ENCODE results near the gene RBMS3. TPM values are rescaled to one million over a fixed set of nuclear protein-coding genes. Genes with fewer than 3 reads are reported as not detected.

RBMS3 gene
- total RNA-seq, 1 donor from 2014 or later = 0.47 TPM

GRCh38 chr3:29618395-29619282, 337.8 kb downstream of the RBMS3 start:
- Histone ChIP-seq H4K20me1 (ENCODE audit: low read depth) (no peaks in the 10 kb centered on the region), H3K4me1 (no peaks in the 10 kb centered on the region), H3K4me2 (no peak overlapping the region), H3K4me3 (no peak overlapping the region), H3K27me3 (no peaks in the 10 kb centered on the region), H3K27ac (no peak overlapping the region), H3K9me3 (ENCODE audit: low read depth) (no peaks in the 10 kb centered on the region), H3F3A (ENCODE audit: low read depth) (no peaks in the 10 kb centered on the region), H3K9ac (no peak overlapping the region), H3K79me2 (ENCODE audit: low read depth) (no peaks in the 10 kb centered on the region), H3K36me3 (no peaks in the 10 kb centered on the region), H2AFZ (replicated peaks) (no peak overlapping the region)
- Mint-ChIP-seq H3K4me1 (peaks cover 8% of the 10 kb centered on the region), H3K9me3 (no peaks in the 10 kb centered on the region), H3K4me3 (no peak overlapping the region), H3K27me3 (ENCODE audit: insufficient read depth, low read depth) (no peaks in the 10 kb centered on the region), H3K36me3 (no peaks in the 10 kb centered on the region), H3K27ac (no peak overlapping the region)
- no peak for DNase-seq (ENCODE audit: low spot score)
- no peak for TF ChIP-seq EZH2phosphoT487 (IDR thresholded peaks at IDR 0.05)
- TF ChIP-seq CTCF (IDR thresholded peaks at IDR 0.05) = no peak
- TF ChIP-seq EZH2 (IDR thresholded peaks at IDR 0.05) = no peak

GRCh38 chr3:29619676-29620075, 338.8 kb downstream of the RBMS3 start:
- no peaks in the 10 kb centered on the region for H3K79me2 ChIP-seq (ENCODE audit: low read depth)
- H3K36me3 Mint-ChIP-seq = no peaks in the 10 kb centered on the region

GRCh38 chr3:29627136-29628117, 346.6 kb downstream of the RBMS3 start:
- Histone ChIP-seq H3K27ac (no peak overlapping the region), H3K27me3 (no peaks in the 10 kb centered on the region), H3K4me1 (peaks cover 16% of the 10 kb centered on the region), H3K36me3 (no peaks in the 10 kb centered on the region), H3K9me3 (ENCODE audit: low read depth) (no peaks in the 10 kb centered on the region), H2AFZ (replicated peaks) (no peak overlapping the region), H3K4me3 (no peak overlapping the region), H3K9ac (no peak overlapping the region), H4K20me1 (ENCODE audit: low read depth) (no peaks in the 10 kb centered on the region), H3K79me2 (ENCODE audit: low read depth) (no peaks in the 10 kb centered on the region), H3F3A (ENCODE audit: low read depth) (no peaks in the 10 kb centered on the region), H3K4me2 (no peak overlapping the region)
- TF ChIP-seq EZH2phosphoT487 (IDR thresholded peaks at IDR 0.05) (no peak), EZH2 (IDR thresholded peaks at IDR 0.05) (no peak), CTCF (IDR thresholded peaks at IDR 0.05) (no peak)
- Mint-ChIP-seq H3K27ac (no peak overlapping the region), H3K27me3 (ENCODE audit: insufficient read depth, low read depth) (no peaks in the 10 kb centered on the region), H3K9me3 (no peaks in the 10 kb centered on the region), H3K4me1 (peaks cover 4% of the 10 kb centered on the region), H3K4me3 (no peak overlapping the region), H3K36me3 (no peaks in the 10 kb centered on the region)
- no peak for DNase-seq (ENCODE audit: low spot score)

More at GRCh38 chr3:29619676-29620075, 338.8 kb downstream of the RBMS3 start:
- Histone ChIP-seq H3K9me3 (ENCODE audit: low read depth) (no peaks in the 10 kb centered on the region), H3K36me3 (no peaks in the 10 kb centered on the region), H4K20me1 (ENCODE audit: low read depth) (no peaks in the 10 kb centered on the region), H3K27me3 (no peaks in the 10 kb centered on the region), H3K9ac (no peak overlapping the region), H3K4me3 (no peak overlapping the region), H3F3A (ENCODE audit: low read depth) (no peaks in the 10 kb centered on the region), H3K27ac (no peak overlapping the region), H2AFZ (replicated peaks) (no peak overlapping the region), H3K4me1 (no peaks in the 10 kb centered on the region), H3K4me2 (no peak overlapping the region)
- Mint-ChIP-seq H3K4me3 (no peak overlapping the region), H3K9me3 (no peaks in the 10 kb centered on the region), H3K27me3 (ENCODE audit: insufficient read depth, low read depth) (no peaks in the 10 kb centered on the region), H3K4me1 (peaks cover 8% of the 10 kb centered on the region), H3K27ac (no peak overlapping the region)
- no peak for DNase-seq (ENCODE audit: low spot score)
- no peak for TF ChIP-seq EZH2 (IDR thresholded peaks at IDR 0.05)
- TF ChIP-seq EZH2phosphoT487 (IDR thresholded peaks at IDR 0.05) = no peak
- TF ChIP-seq CTCF (IDR thresholded peaks at IDR 0.05) = no peak
